Thyroid gland (tissue), 4 donors: ENCODE results near the gene BRCC3. TPM values are rescaled to one million over a fixed set of nuclear protein-coding genes. Genes with fewer than 3 reads are reported as not detected.

Source experiments
- DNase-seq, 2 donors: peaks; one replicate each; pipeline ENCODE4 v3.0.0-alpha.2; 2019
- H3K27ac ChIP-seq, 3 donors: fragments of 200-600 bp; sonication (generic); 1 replicate in 2 of 3; 2 replicates in 1 of 3; pipeline ENCODE4 v1.5.1; 2016 to 2019; ENCODE audit warnings: mild to moderate bottlenecking in 1 of 3, moderate library complexity in 1 of 3
- H3K27me3 ChIP-seq: fragments of 200-600 bp; sonication (generic); one replicate; pipeline ENCODE4 v1.5.1; 2019
- H3K36me3 ChIP-seq, 2 donors: fragments of 200-600 bp; sonication (generic); one replicate each; pipeline ENCODE4 v1.5.1; 2016 to 2019
- H3K4me1 ChIP-seq, 2 donors: fragments of 200-600 bp; sonication (generic); one replicate each; pipeline ENCODE4 v1.5.1; 2017 to 2019
- H3K4me3 ChIP-seq, 3 donors: fragments of 200-600 bp; sonication (generic); replicated peaks in 1 of 3; 1 replicate in 2 of 3; 2 replicates in 1 of 3; pipeline ENCODE4 v1.5.1; 2016; ENCODE audit warnings: mild to moderate bottlenecking in 1 of 3
- H3K9me3 ChIP-seq: fragments of 200-600 bp; sonication (generic); one replicate; pipeline ENCODE4 v1.5.1; 2017
- POLR2A ChIP-seq, 2 donors: fragments of 450-650 bp; IDR thresholded peaks; one replicate each; pipeline ENCODE4 v1.6.1; 2017; ENCODE audit warnings: antibody characterized with exemption in 2 of 2, mild to moderate bottlenecking in 2 of 2, moderate library complexity in 1 of 2
- WGBS, 2 donors: methylation state at CpG; one replicate each; pipeline ENCODE4 v1.1.5; 2017; 5-methylcytosine and 5-hydroxymethylcytosine counted together
- intact Hi-C: fragments of 100-400 bp; cut with DNase I; formaldehyde crosslinking; loops from one replicate; pipeline ENCODE4 v1.15.1; 2023
- total RNA-seq, 4 donors: library from RNA; depleted of rRNA; stranded (reverse); fragments of >200 nt; gene quantifications; one replicate each; pipeline ENCODE4 v1.2.3, GENCODE V29; 2016
- TF ChIP-seq, protein P1 (sequence below), 6 experiments: fragments of 200-600 bp in 3 of 6; fragments of 450-650 bp in 3 of 6; sonication (generic) in 3 of 6; IDR thresholded peaks; one replicate each; pipeline ENCODE4 v1.5.1; 2016 to 2019; ENCODE audit warnings: antibody characterized with exemption in 6 of 6, mild to moderate bottlenecking in 2 of 6, inconsistent platforms in 1 of 6, moderate library complexity in 1 of 6

BRCC3 gene
- total RNA-seq, 4 donors from 2014 or later: 9.7 to 21.9 (median 18.0) TPM

DNA sequence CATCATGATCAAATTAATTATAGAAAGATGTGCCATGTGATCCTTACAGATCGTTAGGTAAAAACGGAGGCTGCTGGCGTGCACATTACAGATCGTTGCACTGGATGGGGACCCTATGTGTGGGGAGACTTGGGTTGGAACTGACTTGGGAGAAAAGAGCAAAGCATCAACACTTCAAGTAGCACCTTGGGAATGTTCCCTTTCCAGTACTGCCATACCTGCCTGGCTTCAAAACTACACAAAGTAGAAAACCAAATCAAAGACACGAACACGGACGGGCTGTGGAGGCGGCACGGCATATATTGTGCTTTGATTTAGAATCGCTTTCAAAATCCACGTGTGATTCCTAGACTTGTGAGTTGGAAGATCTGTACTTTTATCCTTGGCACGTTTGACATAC is 1.3 kb upstream of the BRCC3 start:
- no peak overlapping the region for H3K27ac ChIP-seq
- no peaks in the 10 kb centered on the region for H3K4me1 ChIP-seq

DNA sequence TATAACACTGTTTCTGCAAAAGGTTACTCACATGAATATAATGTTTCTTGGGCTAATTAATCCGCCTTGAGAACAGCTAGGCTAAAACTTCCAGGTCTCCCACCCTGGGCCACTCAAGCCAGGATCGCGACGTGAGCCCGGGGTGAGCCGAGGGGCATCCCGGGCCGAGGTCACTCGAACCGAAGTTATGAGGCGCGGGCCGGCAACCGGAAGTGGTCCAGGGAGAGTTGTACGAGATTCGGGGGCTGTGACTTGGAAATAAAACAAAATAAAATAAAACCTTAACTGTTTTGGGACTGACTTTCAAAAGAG is 689 bp upstream of the BRCC3 start:
- Histone ChIP-seq H3K27me3 (no peaks in the 10 kb centered on the region), H3K4me1 (no peaks in the 10 kb centered on the region), H3K4me3 (peak overlapping the region in 2 of 3 donors; percentile 44 to 68), H3K9me3 (no peaks in the 10 kb centered on the region), H3K27ac (peak overlapping the region; percentile 59 to 81 (median 78)), H3K36me3 (no peaks in the 10 kb centered on the region)
- intact Hi-C loops: no loop called here
- no peak for DNase-seq
- no peak for TF ChIP-seq POLR2A (IDR thresholded peaks at IDR 0.05)
- TF ChIP-seq, protein P1, sequence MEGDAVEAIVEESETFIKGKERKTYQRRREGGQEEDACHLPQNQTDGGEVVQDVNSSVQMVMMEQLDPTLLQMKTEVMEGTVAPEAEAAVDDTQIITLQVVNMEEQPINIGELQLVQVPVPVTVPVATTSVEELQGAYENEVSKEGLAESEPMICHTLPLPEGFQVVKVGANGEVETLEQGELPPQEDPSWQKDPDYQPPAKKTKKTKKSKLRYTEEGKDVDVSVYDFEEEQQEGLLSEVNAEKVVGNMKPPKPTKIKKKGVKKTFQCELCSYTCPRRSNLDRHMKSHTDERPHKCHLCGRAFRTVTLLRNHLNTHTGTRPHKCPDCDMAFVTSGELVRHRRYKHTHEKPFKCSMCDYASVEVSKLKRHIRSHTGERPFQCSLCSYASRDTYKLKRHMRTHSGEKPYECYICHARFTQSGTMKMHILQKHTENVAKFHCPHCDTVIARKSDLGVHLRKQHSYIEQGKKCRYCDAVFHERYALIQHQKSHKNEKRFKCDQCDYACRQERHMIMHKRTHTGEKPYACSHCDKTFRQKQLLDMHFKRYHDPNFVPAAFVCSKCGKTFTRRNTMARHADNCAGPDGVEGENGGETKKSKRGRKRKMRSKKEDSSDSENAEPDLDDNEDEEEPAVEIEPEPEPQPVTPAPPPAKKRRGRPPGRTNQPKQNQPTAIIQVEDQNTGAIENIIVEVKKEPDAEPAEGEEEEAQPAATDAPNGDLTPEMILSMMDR (IDR thresholded peaks at IDR 0.05): no peak
- 0 to 1% methylated on average over 15 to 16 of the region's 16 CpGs for WGBS, 2 donors

More for the DNA sequence above, 1.3 kb upstream of the BRCC3 start:
- Histone ChIP-seq H3K9me3 (no peaks in the 10 kb centered on the region), H3K27me3 (no peaks in the 10 kb centered on the region), H3K4me3 (peak overlapping the region in 2 of 3 donors; percentile 44 to 68), H3K36me3 (no peaks in the 10 kb centered on the region)
- 5 to 8% methylated on average over 11 to 12 of the region's 12 CpGs for WGBS, 2 donors
- intact Hi-C loops: no loop called here
- DNase-seq: no peak
- TF ChIP-seq, protein P1 (IDR thresholded peaks at IDR 0.05): no peak
- TF ChIP-seq POLR2A (IDR thresholded peaks at IDR 0.05): no peak

GRCh38 chrX:155071694-155072280 is 479 bp downstream of the BRCC3 start:
- Histone ChIP-seq H3K9me3 (no peaks in the 10 kb centered on the region), H3K27me3 (no peaks in the 10 kb centered on the region), H3K4me1 (no peaks in the 10 kb centered on the region), H3K36me3 (no peaks in the 10 kb centered on the region), H3K4me3 (peak overlapping the region in 2 of 3 donors; percentile 41 to 54), H3K27ac (peak overlapping the region in 2 of 3 donors; percentile 35 to 42)
- DNase-seq: peak; percentile 8 to 36
- no peak for TF ChIP-seq POLR2A (IDR thresholded peaks at IDR 0.05)
- TF ChIP-seq, protein P1 (IDR thresholded peaks at IDR 0.05): no peak
- WGBS, 2 donors: 1 to 3% methylated on average over 8 to 14 of the region's 25 CpGs
- intact Hi-C loops: no loop called here

- TF ChIP-seq, protein P1 (IDR thresholded peaks at IDR 0.05): peak in 3 of 6 experiments; percentile 10 to 42 (median 40)
- no peak for TF ChIP-seq POLR2A (IDR thresholded peaks at IDR 0.05)
- no peak overlapping the region for H3K27ac ChIP-seq
- 83 to 84% methylated on average over 22 to 23 of the region's 24 CpGs for WGBS, 2 donors
- intact Hi-C loops: no loop called here
- H3K27me3 ChIP-seq: no peaks in the 10 kb centered on the region
- no peaks in the 10 kb centered on the region for H3K9me3 ChIP-seq
- H3K4me3 ChIP-seq: no peak overlapping the region
- H3K36me3 ChIP-seq: no peaks in the 10 kb centered on the region
- peak; percentile 12 to 30 for DNase-seq
- H3K4me1 ChIP-seq: no peaks in the 10 kb centered on the region
Observed at GRCh38 chrX:155086202-155086840, 15.0 kb downstream of the BRCC3 start.

DNA sequence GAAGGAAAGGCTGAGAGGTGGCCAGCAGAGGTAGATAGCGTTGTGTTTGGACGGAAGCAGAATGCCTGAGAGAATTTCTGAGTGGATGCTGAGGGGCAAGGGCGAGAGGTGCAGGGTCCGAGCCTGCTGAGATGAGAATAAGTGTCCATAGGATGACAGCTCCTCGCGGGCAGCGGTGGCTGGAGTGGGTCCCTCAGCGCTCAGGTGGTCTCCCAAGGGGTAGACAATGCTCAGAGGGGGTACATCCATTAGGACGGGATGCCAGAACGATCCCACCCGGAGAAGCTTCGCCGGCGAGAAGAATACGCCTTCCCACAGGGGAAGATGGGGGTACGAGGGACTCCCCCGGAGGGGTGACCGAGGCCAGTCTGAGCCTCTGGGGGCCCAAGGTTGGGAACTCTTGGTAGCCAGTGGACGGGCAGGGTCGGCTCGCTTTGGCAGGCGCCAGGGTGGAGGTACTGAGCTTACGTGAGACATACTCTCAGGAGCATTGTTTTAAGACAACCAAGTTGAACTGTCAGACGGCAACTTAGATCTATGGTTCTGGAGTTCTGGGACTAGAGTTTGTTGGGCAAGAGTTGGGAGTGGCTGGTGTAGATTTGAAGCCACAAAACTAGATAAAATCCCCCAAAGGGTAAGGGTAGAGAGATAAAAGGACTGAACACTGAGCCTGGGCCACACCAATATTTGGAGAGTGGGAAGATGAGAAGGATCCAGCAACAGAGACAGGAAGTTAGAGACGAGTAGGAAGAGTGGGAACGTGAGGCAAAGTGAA is 15.8 kb downstream of the BRCC3 start:
- intact Hi-C loops: no loop called here
- H3K4me1 ChIP-seq: no peaks in the 10 kb centered on the region
- no peak overlapping the region for H3K27ac ChIP-seq
- H3K27me3 ChIP-seq: no peaks in the 10 kb centered on the region
- H3K36me3 ChIP-seq: no peaks in the 10 kb centered on the region
- no peaks in the 10 kb centered on the region for H3K9me3 ChIP-seq
- TF ChIP-seq POLR2A (IDR thresholded peaks at IDR 0.05): no peak
- TF ChIP-seq, protein P1 (IDR thresholded peaks at IDR 0.05): no peak
- WGBS, 2 donors: 95% methylated on average over 19 to 26 of the region's 26 CpGs
- DNase-seq: no peak
- no peak overlapping the region for H3K4me3 ChIP-seq
